ENCODE data around the gene BPHL.
A peak's percentile ranks its signal among the peaks of the same experiment; 100 is the strongest.
"Not testable (repeated sequence)": the region's sequence is repeated elsewhere in the genome, so short reads cannot be mapped to it uniquely, and the experiment has no call there.

BPHL gene

DNA sequence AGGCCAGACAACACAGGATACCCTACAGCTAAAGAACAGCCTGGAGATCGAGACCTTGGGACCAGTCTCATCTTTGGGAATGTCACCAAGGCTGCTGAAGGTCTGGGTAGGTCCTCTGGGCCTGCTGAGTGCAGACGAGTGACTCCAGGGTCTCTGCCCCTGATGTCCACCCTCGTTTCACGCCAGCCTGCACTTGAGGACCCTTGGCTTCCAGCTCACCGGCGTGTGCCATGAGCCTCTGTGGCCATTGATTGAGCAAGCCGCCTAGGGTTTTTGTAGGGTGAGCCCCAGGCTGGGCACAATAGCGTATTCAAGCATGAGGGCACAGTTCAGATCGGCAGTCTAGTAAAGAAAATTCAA lies 4.3 kb downstream of the BPHL start:
- no peak for DNase-seq (ENCODE audit: low spot score)

DNA sequence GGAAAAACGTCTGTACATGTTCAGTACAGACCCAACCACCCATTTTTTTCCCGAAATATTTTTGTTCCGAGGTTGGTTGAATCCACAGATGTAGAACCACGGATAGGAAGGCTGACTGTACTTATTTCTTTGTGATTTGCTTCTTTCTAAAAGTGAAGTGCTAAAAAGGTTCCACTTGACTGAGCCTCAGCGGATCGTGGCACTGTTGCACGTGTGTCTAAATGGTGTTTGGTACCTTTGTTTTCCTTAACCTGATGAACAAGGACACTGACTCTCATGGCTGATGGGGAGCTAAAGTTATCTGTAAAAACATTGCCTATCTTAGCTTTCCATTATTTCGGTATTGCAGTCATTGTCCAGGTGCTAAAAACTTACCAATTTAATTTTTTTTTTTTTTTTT lies 6.2 kb downstream of the BPHL start:
- DNase-seq (ENCODE audit: low spot score), result no peak

DNA sequence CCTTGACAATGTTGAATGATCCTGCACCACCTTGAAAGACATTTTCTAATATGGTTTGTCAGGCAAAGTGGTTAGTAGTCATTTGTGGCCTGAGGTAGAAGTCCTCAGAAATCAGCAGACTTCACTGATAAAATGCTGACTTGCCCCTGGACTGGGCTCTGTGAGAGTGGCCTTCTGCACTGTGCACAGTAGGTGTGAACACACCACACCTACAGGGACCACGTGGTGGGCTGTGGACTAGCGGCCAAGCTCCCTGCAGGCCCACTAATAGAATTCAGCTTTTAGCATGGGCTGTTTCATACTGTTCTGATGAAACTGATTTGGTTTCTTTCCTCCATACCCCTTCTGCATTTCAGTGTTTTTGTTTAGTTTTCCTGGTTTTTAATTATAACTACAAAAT lies 7.3 kb downstream of the BPHL start:
- DNase-seq (ENCODE audit: low spot score), result no peak

DNA sequence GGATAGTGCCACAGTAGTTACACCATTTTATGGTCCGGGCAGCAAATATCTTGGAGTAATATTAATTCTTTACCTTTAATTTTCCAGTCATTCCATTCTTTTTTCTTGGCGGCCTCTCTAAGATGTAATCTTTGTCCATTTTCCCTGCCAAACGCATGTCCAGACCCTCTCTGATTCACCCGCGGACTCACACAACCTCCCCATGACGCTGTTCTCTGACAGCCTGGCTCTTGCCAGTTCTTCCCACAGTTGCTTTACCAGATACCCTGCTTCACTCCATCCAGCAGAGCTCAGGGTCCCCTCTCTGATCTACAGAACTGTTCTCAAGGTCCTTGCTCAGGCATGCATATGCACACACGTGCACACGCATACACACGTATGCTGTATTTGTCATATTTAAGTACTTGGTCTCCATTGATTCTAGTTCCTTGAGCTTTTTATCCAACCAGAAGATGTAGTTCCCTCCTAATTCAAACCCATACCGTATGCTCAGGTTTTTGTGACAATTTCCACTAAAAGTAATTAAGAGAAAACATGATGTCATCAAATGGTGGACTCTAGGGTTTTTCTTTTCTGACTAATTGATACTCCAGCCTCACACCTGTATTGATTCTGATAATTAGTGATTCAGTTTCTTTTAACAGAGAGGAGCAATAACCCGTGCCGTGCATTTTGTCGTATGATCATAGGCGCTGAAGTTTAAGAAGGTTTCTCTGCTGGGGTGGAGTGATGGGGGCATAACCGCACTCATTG lies 10.0 kb downstream of the BPHL start:
- no peak for DNase-seq (ENCODE audit: low spot score)

DNA sequence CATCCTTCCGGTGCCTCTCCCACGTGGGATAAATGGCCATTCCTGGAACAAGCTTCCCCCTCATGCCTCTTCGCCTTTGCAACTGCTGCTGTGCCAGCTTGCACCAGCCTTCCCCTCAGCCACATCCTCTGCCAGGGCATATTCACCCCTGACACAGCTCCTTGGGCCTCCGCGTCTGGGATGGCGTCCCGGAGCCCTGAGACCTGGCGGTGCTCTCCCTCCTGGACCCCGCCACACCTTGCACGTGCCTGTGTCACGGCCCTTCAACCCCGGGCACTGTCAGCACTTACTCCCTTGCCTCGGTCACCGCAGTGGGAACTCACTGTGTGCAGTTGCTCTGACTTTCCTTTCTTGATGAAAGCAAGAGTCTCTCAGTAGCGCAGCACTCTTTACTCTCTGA lies 13.2 kb downstream of the BPHL start:
- no peak for DNase-seq (ENCODE audit: low spot score)

DNA sequence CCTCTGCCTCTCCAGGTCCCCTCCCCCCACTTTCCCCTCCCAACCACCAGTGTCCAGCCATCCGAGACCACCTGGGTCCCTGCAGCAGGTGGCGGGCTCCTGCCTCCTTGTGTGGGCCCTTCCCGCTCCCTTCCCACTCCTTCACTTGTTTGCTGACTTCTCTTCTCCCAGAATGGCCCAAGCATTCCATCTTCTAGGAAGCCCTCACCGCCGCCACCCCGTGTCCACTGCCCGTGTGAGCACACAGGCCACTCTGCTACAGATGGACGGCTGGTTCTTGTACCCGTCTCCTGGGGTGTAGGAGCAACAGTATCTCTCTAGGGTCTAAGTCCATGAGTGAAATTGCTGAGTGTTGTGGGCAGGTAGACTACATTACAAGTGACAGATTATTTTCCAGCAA lies 15.0 kb downstream of the BPHL start:
- no peak for DNase-seq (ENCODE audit: low spot score)

DNA sequence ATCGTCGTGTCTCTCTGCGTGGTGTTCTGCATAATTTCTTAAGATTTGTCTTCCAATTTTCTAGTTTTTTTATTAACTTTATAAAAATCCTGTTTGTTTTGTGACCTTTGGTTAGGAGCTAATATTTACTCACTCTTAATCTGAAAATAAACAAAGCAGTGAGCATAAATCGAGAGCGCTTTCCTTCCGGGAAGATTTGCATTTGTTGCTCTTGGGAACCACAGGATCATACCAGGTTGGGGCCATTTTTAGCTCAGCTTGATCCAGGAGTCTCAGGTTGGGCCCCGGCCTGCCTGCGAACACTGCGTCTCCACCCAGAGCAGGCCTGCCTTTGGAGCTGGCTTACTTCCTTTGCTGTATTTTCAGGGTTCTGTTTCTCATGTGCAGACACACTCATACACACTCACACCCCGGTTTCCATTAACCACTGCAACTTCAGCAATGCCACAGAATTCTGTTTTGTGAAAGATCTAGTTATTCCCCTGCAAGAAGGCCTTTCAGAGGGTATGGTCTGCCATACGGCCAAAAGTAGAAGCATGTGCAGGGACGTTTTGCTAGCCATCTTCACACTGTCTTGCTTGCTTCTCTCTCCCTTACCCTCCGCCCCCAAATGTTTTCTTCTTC lies 17.3 kb downstream of the BPHL start:
- no peak for DNase-seq (ENCODE audit: low spot score)

DNA sequence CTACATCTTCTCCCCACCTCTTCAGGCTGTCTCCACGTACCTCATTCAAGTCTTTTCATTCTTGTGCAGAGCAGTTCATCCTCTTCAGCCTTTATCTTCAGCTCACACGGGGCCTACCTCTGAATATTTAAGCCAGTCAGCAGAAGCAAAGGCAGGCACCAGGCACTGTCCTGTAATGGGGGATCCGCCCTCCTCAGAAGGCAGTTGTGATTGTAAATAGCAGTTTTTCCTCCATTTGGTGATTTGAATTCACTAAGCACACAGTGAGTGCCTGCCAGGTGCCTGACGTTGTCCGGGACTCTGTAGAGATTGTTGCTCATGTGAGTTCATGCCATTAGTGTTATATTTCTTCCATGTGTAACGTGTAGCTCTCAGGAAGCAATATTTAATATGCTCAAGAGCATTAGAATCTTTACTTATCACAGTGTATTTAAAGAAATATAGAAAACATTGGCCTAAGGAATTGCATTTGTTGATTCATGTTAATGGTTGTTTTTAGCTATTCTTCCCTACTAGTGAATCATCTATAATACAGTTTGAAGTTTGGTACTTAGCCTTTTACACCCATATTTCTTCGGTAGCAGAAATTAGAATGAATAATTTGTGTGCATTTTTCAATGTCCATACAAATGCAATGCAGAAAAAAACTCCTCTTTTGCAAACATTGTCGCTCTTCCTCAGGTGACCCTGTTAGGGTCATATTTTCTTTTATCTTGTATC lies 17.9 kb downstream of the BPHL start:
- no peak for DNase-seq (ENCODE audit: low spot score)

DNA sequence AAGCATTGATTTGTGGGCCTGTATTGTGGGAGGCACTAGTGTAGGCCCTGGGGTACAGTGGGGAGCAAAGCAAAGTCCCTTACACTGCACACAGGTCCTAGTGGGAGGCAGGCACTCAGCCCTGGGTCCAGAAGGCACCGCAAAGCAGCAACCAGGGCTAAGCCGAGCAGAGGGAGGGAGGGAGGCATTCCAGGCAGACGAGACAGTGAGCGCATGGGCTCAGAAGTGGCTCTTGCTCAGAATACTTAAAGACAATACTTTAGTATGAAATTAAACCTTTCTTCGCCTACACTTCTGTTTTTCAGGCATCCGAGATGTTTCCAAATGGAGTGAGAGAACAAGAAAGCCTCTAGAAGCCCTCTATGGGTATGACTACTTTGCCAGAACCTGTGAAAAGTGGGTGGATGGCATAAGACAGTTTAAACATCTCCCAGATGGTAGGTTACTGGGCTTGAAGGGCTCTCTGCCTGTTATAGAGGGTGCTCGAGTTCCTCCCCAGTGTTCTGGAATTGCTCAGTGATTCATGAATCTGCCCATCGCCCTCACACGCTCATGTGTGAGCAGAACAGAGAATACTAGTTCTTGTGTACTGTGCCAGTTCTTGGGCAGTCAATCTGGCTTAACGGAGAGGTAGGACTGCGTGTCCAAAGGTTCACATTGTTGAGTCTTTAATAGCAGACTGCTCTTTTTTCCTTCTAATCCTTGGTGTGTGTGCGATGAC lies 18.7 kb downstream of the BPHL start:
- no peak for DNase-seq (ENCODE audit: low spot score)

DNA sequence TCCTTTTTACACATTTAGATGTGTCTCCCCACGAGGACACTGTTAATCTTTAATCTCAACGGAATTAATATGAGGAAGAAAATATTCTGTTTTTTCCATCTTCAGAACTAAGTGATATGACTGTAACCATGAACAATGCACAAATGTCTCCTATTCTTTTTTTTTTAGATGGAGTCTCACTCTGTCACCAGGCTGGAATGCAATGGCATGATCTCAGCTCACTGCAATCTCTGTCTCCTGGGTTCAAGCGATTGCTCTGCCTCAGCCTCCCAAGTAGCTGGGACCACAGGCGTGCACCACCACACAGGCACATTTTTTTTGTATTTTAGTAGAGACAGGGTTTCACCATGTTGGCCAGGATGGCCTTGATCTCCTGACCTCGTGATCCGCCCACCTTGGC lies 19.4 kb downstream of the BPHL start:
- not testable (repeated sequence) for DNase-seq (ENCODE audit: low spot score)

DNA sequence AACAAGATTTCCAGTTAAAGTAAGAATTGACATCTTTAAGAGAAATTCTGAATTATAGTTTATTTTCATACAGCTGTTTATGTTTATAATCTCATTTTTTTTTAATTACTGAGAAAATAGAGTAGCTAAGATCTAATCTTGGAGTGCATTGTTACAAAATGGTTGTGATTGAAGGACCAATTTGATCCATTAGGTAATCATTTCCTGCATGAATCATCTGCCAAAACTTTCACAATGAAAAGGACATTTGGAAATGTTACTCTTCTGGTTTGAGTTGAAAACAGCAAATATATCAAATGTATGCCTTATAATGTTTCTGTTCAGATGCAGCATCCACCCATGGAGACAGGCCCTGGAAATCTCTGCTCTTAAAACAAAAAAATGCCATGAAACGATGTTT lies 19.8 kb downstream of the BPHL start:
- peak; percentile 57 for DNase-seq (ENCODE audit: low spot score)

DNA sequence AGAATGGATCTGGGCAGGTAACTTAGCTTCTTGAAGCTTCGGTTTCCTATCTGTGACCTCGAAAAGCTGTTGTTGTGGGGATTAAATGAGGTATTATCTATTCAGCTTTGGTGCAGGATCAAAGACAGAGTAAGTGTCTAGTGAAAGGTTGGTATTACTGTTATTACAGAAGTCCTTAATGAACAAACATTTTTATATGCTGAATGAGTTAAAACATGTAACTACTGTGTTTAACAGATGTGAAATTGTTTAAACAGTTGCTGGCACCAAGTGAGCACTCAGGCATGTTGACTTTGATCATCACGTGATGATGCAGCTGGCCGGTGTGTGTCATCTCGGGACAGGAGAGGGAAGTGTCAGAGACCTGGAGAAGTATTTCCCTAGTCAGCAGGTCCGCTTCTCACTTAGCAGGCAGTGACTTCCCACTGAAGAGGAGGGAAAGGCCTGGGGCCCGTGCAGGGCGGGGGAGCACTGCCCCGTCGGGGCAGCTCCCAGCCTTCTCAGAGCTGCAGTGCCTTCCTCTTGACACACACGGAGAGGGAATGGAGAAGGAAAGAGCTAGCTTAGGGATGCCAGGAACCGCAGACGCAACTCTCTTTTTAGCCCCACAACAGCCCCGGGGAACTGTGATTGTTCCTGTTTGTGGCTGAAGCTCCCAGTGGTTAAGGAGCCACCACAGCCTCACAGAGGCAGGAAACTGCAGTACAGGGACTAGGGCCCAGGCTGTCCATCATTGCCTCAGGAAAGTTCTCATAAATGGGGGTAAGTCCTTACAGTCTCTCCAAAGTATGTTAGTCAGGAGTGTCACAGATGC lies 20.8 kb downstream of the BPHL start:
- peak; percentile 32 for DNase-seq (ENCODE audit: low spot score)

DNA sequence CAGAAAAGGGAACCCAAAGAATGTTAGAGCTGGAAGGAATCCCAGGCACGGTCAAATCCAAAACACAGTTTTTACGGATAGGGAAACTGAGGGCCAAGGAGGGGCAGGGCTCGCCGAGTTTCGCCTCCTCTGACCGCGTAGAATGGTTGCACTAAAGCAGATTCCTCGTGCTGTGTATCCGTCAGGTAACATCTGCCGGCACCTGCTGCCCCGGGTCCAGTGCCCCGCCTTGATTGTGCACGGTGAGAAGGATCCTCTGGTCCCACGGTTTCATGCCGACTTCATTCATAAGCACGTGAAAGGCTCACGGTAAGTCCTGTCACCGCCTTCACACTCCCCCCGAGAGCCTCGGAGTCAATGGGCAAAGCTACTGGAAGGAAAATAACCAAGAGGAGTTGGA lies 21.7 kb downstream of the BPHL start:
- DNase-seq (ENCODE audit: low spot score), result no peak

DNA sequence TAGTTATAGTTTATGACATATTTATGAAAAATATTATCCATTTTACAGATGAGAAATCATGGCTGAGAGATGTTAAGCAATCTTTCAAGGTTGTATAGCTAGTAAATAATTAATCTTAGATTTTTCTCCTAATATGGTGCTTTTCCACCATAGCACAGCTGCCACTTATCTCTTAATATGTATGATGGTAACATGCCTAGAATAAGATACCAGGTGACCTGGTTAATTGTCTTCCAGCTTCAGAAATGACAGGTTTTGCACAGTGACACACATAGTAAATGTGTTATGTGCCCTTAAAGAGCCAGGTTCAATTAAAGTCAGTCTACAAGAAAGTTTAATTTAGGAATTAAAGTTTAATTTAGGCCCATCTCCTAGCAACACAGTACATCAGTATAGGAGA lies 24.0 kb downstream of the BPHL start:
- DNase-seq (ENCODE audit: low spot score), result no peak

DNA sequence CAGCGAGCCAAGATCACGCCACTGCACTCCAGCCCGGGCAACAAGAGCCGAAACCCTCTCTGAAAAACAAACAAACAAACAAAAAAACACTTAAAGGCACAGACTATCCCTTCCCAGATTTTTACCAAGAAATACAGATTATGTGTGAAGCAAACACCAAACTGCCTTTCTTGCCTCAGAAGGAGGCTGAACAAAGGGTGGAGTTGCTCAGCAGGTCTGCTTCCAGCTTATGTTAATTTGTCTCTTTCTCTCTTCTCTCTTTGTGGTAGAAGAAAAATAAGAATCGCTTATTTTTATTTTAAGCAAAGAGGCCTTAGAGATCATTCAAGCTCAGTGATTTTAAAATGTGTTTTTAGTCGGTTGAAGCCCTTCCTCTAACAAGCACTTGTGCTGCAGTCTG lies 24.6 kb downstream of the BPHL start:
- no peak for DNase-seq (ENCODE audit: low spot score)

DNA sequence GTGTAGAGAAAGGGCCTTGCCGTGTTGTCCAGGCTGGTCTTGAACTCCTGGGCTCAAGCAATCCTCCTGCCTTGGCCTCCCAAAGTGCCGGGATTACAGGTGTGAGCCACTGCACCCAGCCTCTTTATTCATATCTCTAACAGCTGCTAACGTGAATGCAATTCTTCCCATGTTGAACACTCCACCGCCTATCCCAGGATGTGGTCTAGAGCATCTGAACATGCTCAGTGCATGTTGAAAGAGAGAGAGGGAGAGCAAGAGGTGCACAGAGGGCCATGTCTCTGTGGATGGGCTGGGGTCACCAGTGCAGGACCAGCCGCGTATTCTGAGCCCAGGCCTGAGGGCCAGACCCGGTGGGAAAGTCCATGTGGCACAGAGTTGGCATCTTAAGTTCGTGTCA lies 26.1 kb downstream of the BPHL start:
- DNase-seq (ENCODE audit: low spot score), result no peak

DNA sequence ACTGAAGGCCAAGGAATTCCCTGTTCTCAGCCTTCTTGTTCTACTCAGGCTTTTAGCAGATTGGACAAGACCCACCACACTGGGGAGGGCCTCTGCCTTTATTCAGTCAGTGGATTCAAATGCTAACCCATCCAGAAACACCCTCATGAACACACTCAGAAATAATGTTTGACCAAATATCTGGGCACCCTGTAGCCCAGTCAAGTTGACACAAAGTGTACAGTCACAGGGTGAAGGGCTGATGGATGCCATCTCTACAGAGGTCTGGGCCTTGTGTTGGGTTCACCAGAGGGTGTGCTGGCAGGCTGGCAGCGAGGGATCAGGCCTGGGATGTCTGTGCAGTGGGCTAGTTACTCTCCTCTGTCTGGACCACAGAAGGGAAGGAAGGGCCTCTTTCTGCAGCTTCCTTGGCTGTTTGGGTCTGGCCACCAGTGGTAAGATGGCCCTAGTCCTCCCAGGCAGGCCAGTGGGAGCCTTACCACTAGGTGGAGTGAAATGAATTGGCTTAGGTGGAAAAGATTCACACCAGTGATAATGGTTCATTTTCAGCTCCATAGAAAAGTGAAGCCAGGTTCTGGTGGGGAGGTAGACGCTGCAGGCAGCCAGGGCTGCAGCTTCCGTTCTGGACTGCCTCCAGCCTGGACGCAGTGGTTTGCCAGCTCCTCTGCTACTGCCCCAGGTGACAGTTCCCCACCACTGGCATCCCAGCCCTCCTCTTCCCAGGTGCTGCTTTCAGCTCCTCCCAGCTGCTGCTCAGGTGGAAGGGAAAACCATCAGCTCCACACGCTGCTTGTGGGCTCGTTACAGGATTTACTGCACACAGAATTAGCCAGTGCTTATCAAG lies 29.6 kb downstream of the BPHL start:
- DNase-seq (ENCODE audit: low spot score), result no peak

DNA sequence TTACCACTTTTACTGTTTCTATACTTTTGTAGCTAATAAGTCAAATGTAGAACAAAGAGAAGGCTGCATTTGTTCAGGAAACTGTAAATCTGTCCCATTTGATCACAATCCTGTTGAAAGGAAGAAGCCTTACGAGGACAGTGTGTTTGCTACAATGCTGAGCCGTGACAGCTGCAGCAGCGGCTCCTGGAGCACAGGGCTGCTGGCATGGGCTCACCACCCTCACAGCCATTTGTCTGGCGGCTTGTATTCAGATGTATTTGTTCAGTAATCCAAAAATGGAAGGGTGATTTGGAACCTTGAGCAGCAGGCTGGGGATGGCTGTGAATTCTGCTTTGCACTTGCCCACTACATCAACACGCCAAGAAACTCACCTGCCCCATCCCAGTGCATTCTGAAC lies 33.2 kb downstream of the BPHL start:
- no peak for DNase-seq (ENCODE audit: low spot score)

DNA sequence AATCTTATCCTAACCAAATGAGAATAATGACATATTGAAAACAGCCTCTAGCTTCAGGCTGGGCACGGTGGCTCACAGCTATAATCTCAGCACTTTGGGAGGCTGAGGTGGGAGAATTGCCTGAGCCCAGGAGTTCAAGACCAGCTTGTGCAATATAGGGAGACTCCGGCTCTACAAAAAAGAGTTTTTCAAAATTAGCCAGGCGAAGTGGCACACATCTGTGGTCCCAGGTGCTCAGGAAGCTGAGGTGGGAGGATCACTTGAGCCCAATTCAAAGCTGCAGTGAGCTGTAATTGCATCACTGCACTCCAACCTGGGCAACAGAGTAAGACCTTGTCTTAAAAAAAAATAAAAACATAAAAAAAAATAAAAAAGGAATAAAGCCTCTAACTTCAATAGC lies 34.2 kb downstream of the BPHL start:
- no peak for DNase-seq (ENCODE audit: low spot score)

DNA sequence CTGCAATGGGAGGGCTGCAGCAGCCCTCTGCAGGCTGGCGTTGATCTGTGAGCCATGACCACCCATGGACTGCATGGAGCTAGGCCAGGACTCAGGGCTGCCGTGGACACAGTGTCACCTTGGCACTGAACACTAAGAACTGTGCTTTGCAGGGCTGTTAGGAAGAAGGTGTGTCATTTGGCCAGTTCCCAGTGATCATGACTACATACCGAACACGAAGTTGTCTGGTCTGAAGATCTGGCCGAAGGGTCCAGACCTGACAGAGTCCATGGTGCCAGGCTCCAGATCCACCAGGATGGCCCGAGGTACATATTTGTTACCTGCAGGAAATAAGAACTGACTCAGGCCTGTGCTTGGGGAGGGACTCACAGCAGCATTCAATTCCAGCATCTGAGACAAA lies 36.9 kb downstream of the BPHL start:
- not testable (repeated sequence) for DNase-seq (ENCODE audit: low spot score)
